AG09319 (cell line): ENCODE measurements around the gene SUSD4.
A peak's percentile ranks its signal among the peaks of the same experiment; 100 is the strongest.
"Not testable (repeated sequence)": the region's sequence is repeated elsewhere in the genome, so short reads cannot be mapped to it uniquely, and the experiment has no call there.

Experiments used
- DNase-seq: peaks from one replicate; pipeline ENCODE4 v3.0.0-alpha.2; 2010; ENCODE audit warnings: low read depth; ENCODE audit errors: extremely low read depth
- TF ChIP-seq, protein P1 (sequence below): IDR thresholded peaks from 2 replicates; pipeline ENCODE4 v1.5.1; 2011; ENCODE audit warnings: low read depth, mild to moderate bottlenecking, inconsistent platforms, low read length, moderate library complexity

The SUSD4 gene

DNA sequence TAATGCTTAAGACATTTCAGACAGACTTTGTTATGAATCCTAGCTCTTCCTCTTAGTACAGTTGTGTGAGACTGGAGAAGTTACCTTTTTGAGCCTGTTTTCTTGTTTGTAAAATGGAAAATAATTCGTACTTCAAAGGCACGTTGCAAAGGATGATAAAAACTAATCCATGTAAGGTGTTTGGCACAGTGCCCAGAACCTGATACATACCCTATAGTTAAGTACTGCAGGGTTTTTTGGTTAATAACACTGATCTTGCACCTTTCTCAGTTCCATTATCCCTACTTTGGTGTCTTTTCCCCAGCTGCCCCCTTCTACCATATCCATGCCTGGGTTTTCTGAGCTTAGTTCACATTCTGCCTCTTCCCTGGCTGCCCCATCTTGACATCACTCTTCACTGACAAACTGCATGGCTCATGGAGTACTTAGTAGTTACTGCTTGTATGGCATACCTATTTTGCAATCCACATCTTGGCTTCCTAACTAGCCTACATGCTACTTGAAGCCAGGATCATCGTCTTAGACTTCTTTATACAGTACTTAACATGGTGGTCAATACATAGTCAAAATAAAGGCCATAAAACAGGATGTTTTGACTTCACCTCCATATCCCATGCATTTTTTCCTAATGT, 39.3 kb upstream of the SUSD4 start:
- TF ChIP-seq, protein P1, sequence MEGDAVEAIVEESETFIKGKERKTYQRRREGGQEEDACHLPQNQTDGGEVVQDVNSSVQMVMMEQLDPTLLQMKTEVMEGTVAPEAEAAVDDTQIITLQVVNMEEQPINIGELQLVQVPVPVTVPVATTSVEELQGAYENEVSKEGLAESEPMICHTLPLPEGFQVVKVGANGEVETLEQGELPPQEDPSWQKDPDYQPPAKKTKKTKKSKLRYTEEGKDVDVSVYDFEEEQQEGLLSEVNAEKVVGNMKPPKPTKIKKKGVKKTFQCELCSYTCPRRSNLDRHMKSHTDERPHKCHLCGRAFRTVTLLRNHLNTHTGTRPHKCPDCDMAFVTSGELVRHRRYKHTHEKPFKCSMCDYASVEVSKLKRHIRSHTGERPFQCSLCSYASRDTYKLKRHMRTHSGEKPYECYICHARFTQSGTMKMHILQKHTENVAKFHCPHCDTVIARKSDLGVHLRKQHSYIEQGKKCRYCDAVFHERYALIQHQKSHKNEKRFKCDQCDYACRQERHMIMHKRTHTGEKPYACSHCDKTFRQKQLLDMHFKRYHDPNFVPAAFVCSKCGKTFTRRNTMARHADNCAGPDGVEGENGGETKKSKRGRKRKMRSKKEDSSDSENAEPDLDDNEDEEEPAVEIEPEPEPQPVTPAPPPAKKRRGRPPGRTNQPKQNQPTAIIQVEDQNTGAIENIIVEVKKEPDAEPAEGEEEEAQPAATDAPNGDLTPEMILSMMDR: no peak
- no peak for DNase-seq

DNA sequence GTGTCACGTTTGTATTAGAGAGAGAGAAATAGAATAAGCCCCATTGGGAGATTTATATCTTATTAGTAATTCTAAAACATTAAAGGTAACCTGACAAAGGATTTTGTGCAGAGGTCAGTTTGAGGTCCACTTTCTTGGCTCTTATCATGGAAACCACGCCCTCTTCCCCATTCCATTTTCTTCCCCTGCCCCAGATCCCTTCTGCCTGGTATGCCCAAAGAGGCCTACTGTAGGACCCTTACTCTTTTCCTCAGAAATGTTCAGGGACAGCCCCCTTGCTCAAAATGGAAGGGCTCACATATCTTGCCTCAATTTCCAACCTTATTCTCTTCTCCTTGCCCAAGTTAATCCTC, 38.8 kb upstream of the SUSD4 start:
- TF ChIP-seq, protein P1: no peak
- DNase-seq: no peak

DNA sequence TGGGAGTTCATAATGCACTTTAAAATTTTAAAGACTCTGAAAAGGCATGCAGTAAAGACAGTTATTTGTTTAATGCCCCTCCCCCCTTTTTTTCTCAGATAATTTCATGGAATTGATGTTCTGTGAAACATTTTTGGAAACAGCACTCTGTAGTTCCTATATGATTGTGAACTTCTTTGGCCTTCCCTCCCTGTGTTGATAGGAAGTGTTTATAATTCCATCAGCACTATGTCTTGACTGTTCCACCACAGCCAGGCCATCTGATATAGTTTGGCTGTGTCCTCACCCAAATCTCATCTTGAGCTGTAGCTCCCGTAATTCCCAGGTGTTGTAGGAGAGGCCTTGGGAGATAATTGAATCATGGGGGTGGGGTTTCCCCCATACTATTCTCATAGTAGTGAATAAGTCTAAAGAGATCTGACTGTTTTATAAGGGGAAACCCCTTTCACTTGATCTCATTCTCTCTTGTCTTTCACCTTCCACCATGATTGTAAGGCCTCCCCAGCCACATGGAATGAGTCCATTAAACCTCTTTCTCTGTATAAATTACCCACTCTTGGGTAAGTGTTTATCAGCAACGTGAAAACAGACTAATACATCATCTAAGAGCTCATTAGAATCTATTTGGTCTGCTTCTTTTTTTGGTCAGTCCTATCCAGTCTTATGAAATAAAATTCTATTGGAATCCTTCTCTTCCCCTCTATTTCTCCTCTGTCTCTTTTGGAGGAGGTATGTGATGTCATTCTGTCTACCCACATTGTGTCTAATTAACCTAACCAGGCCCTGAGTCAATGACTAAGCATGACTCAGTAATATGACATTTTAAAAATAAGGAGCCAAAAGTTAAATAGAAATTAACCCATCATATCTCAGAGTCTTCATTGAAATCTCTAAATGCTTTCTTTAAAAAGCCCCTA, 38.2 kb upstream of the SUSD4 start:
- DNase-seq: peak; percentile 45

DNA sequence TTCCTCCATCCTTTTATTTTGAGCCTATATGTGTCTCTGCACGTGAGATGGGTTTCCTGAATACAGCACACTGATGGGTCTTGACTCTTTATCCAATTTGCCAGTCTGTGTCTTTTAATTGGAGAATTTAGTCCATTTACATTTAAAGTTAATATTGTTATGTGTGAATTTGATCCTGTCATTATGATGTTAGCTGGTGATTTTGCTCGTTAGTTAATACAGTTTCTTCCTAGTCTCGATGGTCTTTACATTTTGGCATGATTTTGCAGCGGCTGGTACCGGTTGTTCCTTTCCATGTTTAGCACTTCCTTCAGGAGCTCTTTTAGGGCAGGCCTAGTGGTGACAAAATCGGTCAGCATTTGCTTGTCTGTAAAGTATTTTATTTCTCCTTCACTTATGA, 35.4 kb upstream of the SUSD4 start:
- not testable (repeated sequence) for DNase-seq

More for the DNA sequence above, 38.2 kb upstream of the SUSD4 start:
- TF ChIP-seq, protein P1: no peak

DNA sequence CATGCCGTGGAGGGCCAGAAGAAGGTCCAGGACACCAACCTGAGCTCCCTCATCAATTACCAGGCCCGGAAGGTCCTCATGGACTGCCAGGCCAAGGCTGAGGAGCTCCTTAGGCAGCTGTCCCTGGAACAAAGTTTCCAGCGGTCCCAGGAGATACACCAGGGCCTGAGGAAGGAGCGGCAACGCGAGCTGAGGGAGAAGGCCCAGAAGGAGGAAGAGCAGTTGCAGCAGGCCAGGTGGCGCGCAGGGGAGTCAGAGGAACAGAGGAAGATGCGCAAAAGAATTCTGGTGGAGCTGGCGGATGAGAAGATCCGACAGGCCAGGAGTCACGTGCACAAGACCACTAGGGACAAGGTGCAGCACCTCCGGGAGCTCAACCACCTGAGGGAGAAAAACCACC, 30.7 kb upstream of the SUSD4 start:
- TF ChIP-seq, protein P1: no peak
- DNase-seq: no peak

DNA sequence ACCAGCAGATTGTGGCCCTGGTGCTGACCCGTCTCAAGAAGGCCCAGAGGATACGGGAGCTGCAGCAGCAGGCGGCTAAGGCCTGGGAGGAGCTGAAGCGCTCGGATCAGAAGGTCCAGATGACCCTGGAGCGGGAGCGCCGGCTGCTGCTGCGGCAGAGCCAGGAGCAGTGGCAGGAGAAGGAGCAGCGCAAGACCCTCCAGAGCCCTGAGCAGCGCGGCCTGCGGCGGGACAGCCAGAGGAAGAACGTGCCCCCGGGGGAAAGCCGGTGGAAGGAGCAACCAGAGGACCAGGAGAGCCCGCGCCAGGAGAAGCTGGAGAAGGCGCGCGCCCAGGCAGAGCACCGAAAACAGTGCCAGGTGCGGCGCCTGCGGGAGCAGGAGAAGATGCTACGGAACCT, 30.3 kb upstream of the SUSD4 start:
- DNase-seq: no peak
- TF ChIP-seq, protein P1: no peak

DNA sequence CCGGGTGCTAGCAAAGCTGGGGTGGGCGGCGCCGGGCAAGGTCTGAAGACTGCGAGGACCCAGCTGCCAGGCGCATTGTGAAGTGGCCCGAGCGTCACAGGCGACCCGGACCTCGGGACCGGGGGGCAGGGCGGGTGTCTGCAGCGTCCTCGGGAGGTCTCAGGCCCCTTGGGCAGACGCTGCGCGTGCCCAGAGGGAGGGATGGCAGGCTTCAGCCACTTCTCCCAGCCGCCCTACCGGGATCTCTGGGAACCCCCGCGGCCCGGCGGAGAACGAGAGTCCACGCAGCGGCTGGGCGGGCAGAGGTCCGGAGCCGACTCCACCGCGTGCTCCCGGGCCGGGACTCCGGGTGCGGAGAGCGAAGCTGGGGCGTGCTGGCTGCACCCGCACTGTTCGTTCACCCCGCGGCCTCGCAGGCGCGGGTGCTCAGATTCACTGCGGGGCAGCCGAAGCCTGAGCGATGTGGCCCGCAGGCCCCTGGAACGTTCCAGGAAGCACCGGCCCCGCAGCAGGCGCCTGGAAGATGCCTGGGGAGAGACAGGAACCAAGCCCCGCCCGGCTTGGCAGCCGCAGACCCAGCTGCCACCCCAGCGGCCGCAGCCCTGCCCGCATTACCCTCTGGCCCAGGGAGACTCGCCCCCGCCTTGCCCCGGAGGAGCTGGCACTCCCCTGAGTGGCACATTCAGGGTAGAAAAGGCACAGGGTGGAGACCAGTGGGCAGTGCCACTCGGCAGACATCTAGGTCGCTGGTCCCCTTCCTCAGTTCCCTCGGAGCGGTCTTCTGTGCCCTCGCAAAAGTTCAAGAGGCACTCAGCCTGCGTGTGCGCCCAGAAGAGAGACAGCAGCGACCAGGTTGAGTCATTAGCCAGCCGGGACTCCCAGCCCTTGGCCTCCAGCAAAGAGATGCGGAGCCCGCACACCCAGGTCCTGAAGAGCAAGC, 29.6 kb upstream of the SUSD4 start, which contains the start of gene CCDC185:
TSS of gene CCDC185 (plus strand) at position 141 of the 940 bp plus-strand sequence. CDS start at position 202, 61 bp downstream.
- TF ChIP-seq, protein P1: no peak
- no peak for DNase-seq
